ENCODE measurements around the gene SLC25A53.

SLC25A53 gene

GRCh38 chrX:104168127-104168526 lies 11.3 kb upstream of the SLC25A53 start:
- Histone ChIP-seq H3K27me3 (ENCODE audit: insufficient read depth, low read depth, severe bottlenecking) (peaks cover 4% of the 10 kb centered on the region), H3K4me3 (ENCODE audit: low read depth, low read length) (no peak overlapping the region), H3K9me3 (ENCODE audit: severe bottlenecking) (no peaks in the 10 kb centered on the region), H3K36me3 (no peaks in the 10 kb centered on the region; the same call in 1 of the 2 replicates), H3K27ac (no peak overlapping the region)
- TF ChIP-seq CTCF (IDR thresholded peaks at IDR 0.05; ENCODE audit: low read depth, low read length), result no peak
- DNase-seq, result no peak

- no peak for DNase-seq
- Histone ChIP-seq H3K9me3 (ENCODE audit: severe bottlenecking) (no peaks in the 10 kb centered on the region), H3K36me3 (no peaks in the 10 kb centered on the region), H3K4me3 (ENCODE audit: low read depth, low read length) (peak overlapping the region; percentile 79), H3K27me3 (ENCODE audit: insufficient read depth, low read depth, severe bottlenecking) (peaks cover 4% of the 10 kb centered on the region), H3K27ac (peak overlapping the region; percentile 83)
- TF ChIP-seq CTCF (IDR thresholded peaks at IDR 0.05; ENCODE audit: low read depth, low read length), result no peak
These were observed 10.1 kb upstream of the SLC25A53 start for GRCh38 chrX:104166735-104167436.

- Histone ChIP-seq H3K27ac (peak within 1 kb of the TSS; percentile 83), H3K36me3 (no peaks in the 10 kb centered on the region)
- TF ChIP-seq CTCF (IDR thresholded peaks at IDR 0.05; ENCODE audit: low read depth, low read length), result peak; percentile 50
These were observed 9.3 kb upstream of the SLC25A53 start, which contains the start of gene FAM199X for GRCh38 chrX:104165894-104166734. Gene FAM199X, plus strand, starts transcription at chrX:104166453. Its CDS starts 333 bp downstream, at chrX:104166786.

GRCh38 chrX:104151037-104151436 lies 5.8 kb downstream of the SLC25A53 start:
- no peak for DNase-seq
- Histone ChIP-seq H3K36me3 (no peaks in the 10 kb centered on the region), H3K9me3 (ENCODE audit: severe bottlenecking) (no peaks in the 10 kb centered on the region), H3K4me3 (ENCODE audit: low read depth, low read length) (no peak overlapping the region), H3K27ac (no peak overlapping the region), H3K27me3 (ENCODE audit: insufficient read depth, low read depth, severe bottlenecking) (no peaks in the 10 kb centered on the region)
- TF ChIP-seq CTCF (IDR thresholded peaks at IDR 0.05; ENCODE audit: low read depth, low read length), result no peak

More at GRCh38 chrX:104165894-104166734, 9.3 kb upstream of the SLC25A53 start, which contains the start of gene FAM199X:
- H3K9me3 ChIP-seq (ENCODE audit: severe bottlenecking), result no peaks in the 10 kb centered on the region
- peaks cover 4% of the 10 kb centered on the region for H3K27me3 ChIP-seq (ENCODE audit: insufficient read depth, low read depth, severe bottlenecking)
- peak within 1 kb of the TSS; percentile 79 for H3K4me3 ChIP-seq (ENCODE audit: low read depth, low read length)
- DNase-seq, result peak; percentile 87

- Histone ChIP-seq H3K4me3 (ENCODE audit: low read depth, low read length) (no peak overlapping the region), H3K9me3 (ENCODE audit: severe bottlenecking) (no peaks in the 10 kb centered on the region), H3K27ac (no peak overlapping the region), H3K27me3 (ENCODE audit: insufficient read depth, low read depth, severe bottlenecking) (no peaks in the 10 kb centered on the region), H3K36me3 (no peaks in the 10 kb centered on the region)
- no peak for TF ChIP-seq CTCF (IDR thresholded peaks at IDR 0.05; ENCODE audit: low read depth, low read length)
- no peak for DNase-seq
These were observed 15.6 kb downstream of the SLC25A53 start for GRCh38 chrX:104141087-104141760.

All from WERI-Rb-1 (cell line).